CD4-positive, alpha-beta T cell (primary cell): Measurements from ENCODE around the gene RPUSD3. TPM values are rescaled to one million over a fixed set of nuclear protein-coding genes. Genes with fewer than 3 reads are reported as not detected.

Experiments
- ATAC-seq: fragments of 200-7000 bp; cut with Tn5 transposase; one replicate; pipeline ENCODE4 v1.10.0; 2022; ENCODE audit warnings: mild to moderate bottlenecking; ENCODE audit not compliant: poor library complexity
- CTCF ChIA-PET: fragments of 350-600 bp; sonication (Branson Sonifier 250); formaldehyde crosslinking; loops from one replicate; lab custom pipeline; 2021; ENCODE audit warnings: antibody characterized with exemption, inconsistent platforms; lab: Charles Lee
- POLR2A ChIA-PET: fragments of 350-600 bp; sonication (Branson Sonifier 250); formaldehyde crosslinking; loops from one replicate; lab custom pipeline; 2021; ENCODE audit warnings: antibody characterized with exemption, inconsistent platforms; lab: Charles Lee
- DNase-seq, 14 experiments: peaks; one replicate each; pipeline ENCODE4 v3.0.0-alpha.2; 2013 to 2020; ENCODE audit warnings: mixed read lengths in 2 of 14
- H3K27ac ChIP-seq, 2 donors: one replicate each; pipeline versions ENCODE4 v1.5.1 to v1.7.0; 2013; ENCODE audit warnings: low read length in 2 of 2, low read depth in 1 of 2, mild to moderate bottlenecking in 1 of 2
- H3K27me3 ChIP-seq, 2 experiments: 1 replicate in 1 of 2; 2 replicates in 1 of 2; pipeline versions ENCODE4 v1.6.1 to v1.7.0; 2013; ENCODE audit warnings: low read length in 2 of 2, control low read depth in 1 of 2, mild to moderate bottlenecking in 1 of 2, moderate library complexity in 1 of 2; ENCODE audit not compliant: insufficient read depth in 2 of 2, control insufficient read depth in 1 of 2
- H3K36me3 ChIP-seq: one replicate; pipeline ENCODE4 v1.6.1; 2013; ENCODE audit warnings: low read length, control low read depth; ENCODE audit not compliant: insufficient read depth
- H3K4me1 ChIP-seq: one replicate; pipeline ENCODE4 v1.6.1; 2013; ENCODE audit warnings: low read length, control low read depth; ENCODE audit not compliant: insufficient read depth
- H3K4me3 ChIP-seq: one replicate; pipeline ENCODE4 v1.5.1; 2013; ENCODE audit warnings: mild to moderate bottlenecking, low read length, moderate library complexity
- H3K9me3 ChIP-seq, 2 experiments: 1 replicate in 1 of 2; 2 replicates in 1 of 2; pipeline versions ENCODE4 v1.6.1 to v1.7.0; 2013; ENCODE audit warnings: low read length in 2 of 2, mild to moderate bottlenecking in 2 of 2, control low read depth in 1 of 2, moderate library complexity in 1 of 2; ENCODE audit not compliant: control insufficient read depth in 1 of 2, insufficient read depth in 1 of 2
- H3K27ac Mint-ChIP-seq: one replicate; pipeline ENCODE4 v1.8.0; 2020; ENCODE audit warnings: mixed read lengths
- H3K27me3 Mint-ChIP-seq: one replicate; pipeline ENCODE4 v1.8.0; 2021; ENCODE audit warnings: mixed read lengths
- H3K36me3 Mint-ChIP-seq: one replicate; pipeline ENCODE4 v1.8.0; 2021; ENCODE audit warnings: low read depth, mixed read lengths
- H3K4me1 Mint-ChIP-seq: one replicate; pipeline ENCODE4 v1.8.0; 2021; ENCODE audit warnings: low read depth, mixed read lengths
- H3K4me3 Mint-ChIP-seq: one replicate; pipeline ENCODE4 v1.8.0; 2020; ENCODE audit warnings: mild to moderate bottlenecking, mixed read lengths
- H3K9me3 Mint-ChIP-seq: one replicate; pipeline ENCODE4 v1.8.0; 2020; ENCODE audit warnings: mixed read lengths
- intact Hi-C, 2 experiments: fragments of 100-400 bp; cut with DNase I in 1 of 2; cut with micrococcal nuclease in 1 of 2; formaldehyde crosslinking; loops; one replicate each; pipeline versions ENCODE4 v1.15.1 to v1.9.0; 2023 to 2025; cut with DNase I, micrococcal nuclease
- total RNA-seq, 174 experiments: library from RNA in 2 of 174; stranded (reverse) in 2 of 174; gene quantifications; one replicate each; pipeline ENCODE4 v1.2.3 and lab custom pipeline; 2021 to 2026
- TF ChIP-seq, protein P1 (sequence below): fragments of 200-600 bp; IDR thresholded peaks from one replicate; pipeline ENCODE4 v1.8.0; 2022; ENCODE audit warnings: antibody characterized with exemption, mild to moderate bottlenecking

The RPUSD3 gene
- total RNA-seq, 2 experiments from 2014 or later: 7.9 to 8.1 TPM

GRCh38 chr3:9826815-9827573 is 16.8 kb downstream of the RPUSD3 start:
- no peak overlapping the region for H3K27ac Mint-ChIP-seq
- H3K36me3 ChIP-seq: peaks cover 8% of the 10 kb centered on the region
- peak; percentile 49 for ATAC-seq
- no peaks in the 10 kb centered on the region for H3K9me3 ChIP-seq
- H3K27me3 Mint-ChIP-seq: no peaks in the 10 kb centered on the region
- H3K27ac ChIP-seq: no peak overlapping the region
- TF ChIP-seq, protein P1, sequence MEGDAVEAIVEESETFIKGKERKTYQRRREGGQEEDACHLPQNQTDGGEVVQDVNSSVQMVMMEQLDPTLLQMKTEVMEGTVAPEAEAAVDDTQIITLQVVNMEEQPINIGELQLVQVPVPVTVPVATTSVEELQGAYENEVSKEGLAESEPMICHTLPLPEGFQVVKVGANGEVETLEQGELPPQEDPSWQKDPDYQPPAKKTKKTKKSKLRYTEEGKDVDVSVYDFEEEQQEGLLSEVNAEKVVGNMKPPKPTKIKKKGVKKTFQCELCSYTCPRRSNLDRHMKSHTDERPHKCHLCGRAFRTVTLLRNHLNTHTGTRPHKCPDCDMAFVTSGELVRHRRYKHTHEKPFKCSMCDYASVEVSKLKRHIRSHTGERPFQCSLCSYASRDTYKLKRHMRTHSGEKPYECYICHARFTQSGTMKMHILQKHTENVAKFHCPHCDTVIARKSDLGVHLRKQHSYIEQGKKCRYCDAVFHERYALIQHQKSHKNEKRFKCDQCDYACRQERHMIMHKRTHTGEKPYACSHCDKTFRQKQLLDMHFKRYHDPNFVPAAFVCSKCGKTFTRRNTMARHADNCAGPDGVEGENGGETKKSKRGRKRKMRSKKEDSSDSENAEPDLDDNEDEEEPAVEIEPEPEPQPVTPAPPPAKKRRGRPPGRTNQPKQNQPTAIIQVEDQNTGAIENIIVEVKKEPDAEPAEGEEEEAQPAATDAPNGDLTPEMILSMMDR: no peak
- ChIA-PET CTCF (no interaction called here), POLR2A (no interaction called here)
- H3K27me3 ChIP-seq: no peaks in the 10 kb centered on the region
- DNase-seq: peak in 4 of 14 experiments; percentile 14 to 47 (median 33)
- intact Hi-C loops: no loop called here
- no peaks in the 10 kb centered on the region for H3K36me3 Mint-ChIP-seq
- no peaks in the 10 kb centered on the region for H3K9me3 Mint-ChIP-seq
- H3K4me1 Mint-ChIP-seq: peaks cover 7% of the 10 kb centered on the region
- no peaks in the 10 kb centered on the region for H3K4me1 ChIP-seq
- no peak overlapping the region for H3K4me3 Mint-ChIP-seq
- H3K4me3 ChIP-seq: no peak overlapping the region

DNA sequence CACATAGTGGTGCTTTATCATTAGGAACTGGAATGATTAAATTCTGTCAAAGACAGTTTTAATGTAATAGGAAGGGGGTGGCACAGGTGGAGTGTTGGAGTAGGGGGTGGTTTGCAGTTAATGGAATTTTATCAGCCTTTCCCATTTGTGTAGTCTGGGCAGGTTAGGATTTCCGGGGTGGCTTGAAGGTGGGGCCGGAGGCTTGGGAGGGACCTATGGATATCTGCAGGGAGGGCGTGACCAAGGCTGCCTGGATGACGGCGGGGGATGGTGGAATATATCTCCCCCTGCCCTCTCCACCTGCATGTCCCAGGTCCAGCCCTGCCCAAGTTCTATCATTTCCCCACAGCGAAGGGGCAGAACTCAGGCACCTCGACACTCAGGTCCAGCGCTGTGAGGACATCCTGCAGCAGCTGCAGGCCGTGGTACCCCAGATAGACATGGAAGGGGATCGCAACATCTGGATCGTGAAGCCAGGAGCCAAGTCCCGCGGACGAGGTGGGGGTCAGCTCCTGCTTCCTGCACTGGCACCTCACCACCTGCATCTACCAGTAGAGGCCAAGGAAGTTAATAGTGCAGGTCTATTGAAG is 18.3 kb downstream of the RPUSD3 start:
- Mint-ChIP-seq H3K27ac (no peak overlapping the region), H3K9me3 (no peaks in the 10 kb centered on the region), H3K36me3 (no peaks in the 10 kb centered on the region), H3K4me3 (no peak overlapping the region), H3K27me3 (no peaks in the 10 kb centered on the region), H3K4me1 (no peaks in the 10 kb centered on the region)
- Histone ChIP-seq H3K4me1 (no peaks in the 10 kb centered on the region), H3K36me3 (peaks cover 8% of the 10 kb centered on the region), H3K9me3 (no peaks in the 10 kb centered on the region), H3K27ac (no peak overlapping the region), H3K4me3 (no peak overlapping the region), H3K27me3 (no peaks in the 10 kb centered on the region)
- TF ChIP-seq, protein P1: no peak
- intact Hi-C loops: no loop called here
- ChIA-PET CTCF (no interaction called here), POLR2A (no interaction called here)
- no peak for ATAC-seq
- no peak for DNase-seq

GRCh38 chr3:9820946-9821345 is 22.9 kb downstream of the RPUSD3 start:
- CTCF ChIA-PET: no interaction called here
- H3K27me3 Mint-ChIP-seq: no peaks in the 10 kb centered on the region
- H3K36me3 Mint-ChIP-seq: no peaks in the 10 kb centered on the region
- H3K27ac Mint-ChIP-seq: no peak overlapping the region
- intact Hi-C loops: no loop called here
- no peak overlapping the region for H3K4me3 Mint-ChIP-seq
- H3K27me3 ChIP-seq: no peaks in the 10 kb centered on the region
- DNase-seq (no peak), ATAC-seq (no peak)
- TF ChIP-seq, protein P1: no peak
- H3K9me3 Mint-ChIP-seq: no peaks in the 10 kb centered on the region
- no peaks in the 10 kb centered on the region for H3K9me3 ChIP-seq
- no peaks in the 10 kb centered on the region for H3K4me1 Mint-ChIP-seq
- H3K27ac ChIP-seq: no peak overlapping the region
- POLR2A ChIA-PET: no interaction called here
- H3K36me3 ChIP-seq: peaks cover 3% of the 10 kb centered on the region
- H3K4me3 ChIP-seq: no peak overlapping the region
- no peaks in the 10 kb centered on the region for H3K4me1 ChIP-seq
